ENCODE results near the gene DHRS4. TPM values are rescaled to one million over a fixed set of nuclear protein-coding genes. Genes with fewer than 3 reads are reported as not detected.
"Not testable (repeated sequence)": the region's sequence is repeated elsewhere in the genome, so short reads cannot be mapped to it uniquely, and the experiment has no call there.

DHRS4 gene
- total RNA-seq, 1 experiment from 2014 or later, result 12.7 TPM

DNA sequence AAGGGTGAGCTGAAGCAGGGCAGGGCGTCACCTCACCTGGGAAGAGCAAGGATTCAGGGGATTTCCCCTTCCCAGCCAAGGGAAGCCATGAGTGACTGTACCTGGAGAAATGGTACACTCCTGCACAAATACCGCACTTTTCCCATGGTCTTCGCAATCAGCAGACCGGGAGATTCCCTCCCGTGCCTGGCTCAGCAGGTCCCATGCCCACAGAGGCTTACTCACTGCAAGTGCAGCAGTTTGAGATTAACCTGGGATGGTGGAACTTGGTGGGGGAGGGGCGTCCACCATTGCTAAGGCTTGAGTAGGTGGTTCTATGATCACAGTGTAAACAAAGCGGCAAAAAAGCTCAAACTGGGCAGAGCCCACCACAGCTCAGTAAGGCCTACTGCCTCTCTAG lies 11.0 kb upstream of the DHRS4 start:
- H3K23ac ChIP-seq (ENCODE audit: insufficient read length, low read depth, low read length), result no peak overlapping the region
- no peak overlapping the region for H2AK5ac ChIP-seq (ENCODE audit: insufficient read length, low read length)
- no peaks in the 10 kb centered on the region for H4K20me1 ChIP-seq (ENCODE audit: control insufficient read depth, insufficient read depth, insufficient read length)
- no peaks in the 10 kb centered on the region for H3K23me2 ChIP-seq (ENCODE audit: insufficient read length, low read depth, low read length, poor library complexity, severe bottlenecking)
- no peak overlapping the region for H2BK5ac ChIP-seq (ENCODE audit: insufficient read length, low read length)
- no peak overlapping the region for H2BK12ac ChIP-seq (ENCODE audit: insufficient read length, low read depth, low read length)
- Mint-ChIP-seq H3K9me3 (peaks cover under 1 to 2% of the 10 kb centered on the region in 2 experiments; a peak in 4 of 5 replicates), H3K36me3 (ENCODE audit: insufficient read depth in 1 of 3, low read depth in 3 of 3) (peaks cover 3 to 13% (median 7%) of the 10 kb centered on the region in 3 experiments; a peak in 6 of 7 replicates), H3K4me3 (no peak overlapping the region), H3K27me3 (ENCODE audit: low read depth) (peaks cover 4% of the 10 kb centered on the region), H3K27ac (no peak overlapping the region), H3K4me1 (no peaks in the 10 kb centered on the region)
- no peak overlapping the region for H2BK120ac ChIP-seq (ENCODE audit: low read depth, low read length, poor library complexity, severe bottlenecking)
- no peak overlapping the region for H3K4ac ChIP-seq (ENCODE audit: low read depth, low read length)
- H4K5ac ChIP-seq (ENCODE audit: insufficient read length, low read depth, low read length), result no peak overlapping the region
- H3K27me3 ChIP-seq (ENCODE audit: insufficient read depth, low read length), result no peaks in the 10 kb centered on the region
- no peaks in the 10 kb centered on the region for H3K79me1 ChIP-seq (ENCODE audit: insufficient read depth, low read depth, low read length, poor library complexity, severe bottlenecking)
- H3T11ph ChIP-seq (ENCODE audit: low read length), result no peak overlapping the region
- H3K27ac ChIP-seq (ENCODE audit: insufficient read length, low read depth, low read length), result no peak overlapping the region
- TF ChIP-seq, protein P1, sequence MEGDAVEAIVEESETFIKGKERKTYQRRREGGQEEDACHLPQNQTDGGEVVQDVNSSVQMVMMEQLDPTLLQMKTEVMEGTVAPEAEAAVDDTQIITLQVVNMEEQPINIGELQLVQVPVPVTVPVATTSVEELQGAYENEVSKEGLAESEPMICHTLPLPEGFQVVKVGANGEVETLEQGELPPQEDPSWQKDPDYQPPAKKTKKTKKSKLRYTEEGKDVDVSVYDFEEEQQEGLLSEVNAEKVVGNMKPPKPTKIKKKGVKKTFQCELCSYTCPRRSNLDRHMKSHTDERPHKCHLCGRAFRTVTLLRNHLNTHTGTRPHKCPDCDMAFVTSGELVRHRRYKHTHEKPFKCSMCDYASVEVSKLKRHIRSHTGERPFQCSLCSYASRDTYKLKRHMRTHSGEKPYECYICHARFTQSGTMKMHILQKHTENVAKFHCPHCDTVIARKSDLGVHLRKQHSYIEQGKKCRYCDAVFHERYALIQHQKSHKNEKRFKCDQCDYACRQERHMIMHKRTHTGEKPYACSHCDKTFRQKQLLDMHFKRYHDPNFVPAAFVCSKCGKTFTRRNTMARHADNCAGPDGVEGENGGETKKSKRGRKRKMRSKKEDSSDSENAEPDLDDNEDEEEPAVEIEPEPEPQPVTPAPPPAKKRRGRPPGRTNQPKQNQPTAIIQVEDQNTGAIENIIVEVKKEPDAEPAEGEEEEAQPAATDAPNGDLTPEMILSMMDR (conservative IDR thresholded peaks at IDR 0.05), result no peak
- H3K79me2 ChIP-seq (ENCODE audit: insufficient read depth, low read length), result 0 out of 2 replicates have a peak, but pooled peaks cover 1% of the 10 kb centered on the region
- no peak overlapping the region for H3K4me2 ChIP-seq (ENCODE audit: insufficient read depth, insufficient read length, low read length)
- DNase-seq, result no peak
- no peak overlapping the region for H3K56ac ChIP-seq (ENCODE audit: insufficient read length, low read depth, low read length)
- no CpG with 5 or more reads among the region's 7 CpGs for WGBS (ENCODE audit: extremely low coverage, insufficient read length, low lambda C conversion rate)
- no peak overlapping the region for H2AFZ ChIP-seq (ENCODE audit: low read length)
- H3K14ac ChIP-seq (ENCODE audit: insufficient read depth, low read length), result no peak overlapping the region
- no peak overlapping the region for H4K8ac ChIP-seq (replicated peaks; ENCODE audit: insufficient read length, low read depth, low read length)
- H3K18ac ChIP-seq (ENCODE audit: insufficient read length, low read depth, low read length), result no peak overlapping the region
- H2BK15ac ChIP-seq (ENCODE audit: low read depth, low read length), result no peak overlapping the region
- no peaks in the 10 kb centered on the region for H3K4me1 ChIP-seq (ENCODE audit: insufficient read depth, low read length)
- H3K9ac ChIP-seq (ENCODE audit: extremely low read depth, insufficient read length, low read length), result no peak overlapping the region
- no peak overlapping the region for H2BK20ac ChIP-seq (ENCODE audit: low read depth, low read length, poor library complexity, severe bottlenecking)
- no peak overlapping the region for H4K91ac ChIP-seq (ENCODE audit: insufficient read length, low read depth, low read length)
- no peaks in the 10 kb centered on the region for H3K9me3 ChIP-seq (ENCODE audit: control insufficient read depth, low read depth, low read length)

DNA sequence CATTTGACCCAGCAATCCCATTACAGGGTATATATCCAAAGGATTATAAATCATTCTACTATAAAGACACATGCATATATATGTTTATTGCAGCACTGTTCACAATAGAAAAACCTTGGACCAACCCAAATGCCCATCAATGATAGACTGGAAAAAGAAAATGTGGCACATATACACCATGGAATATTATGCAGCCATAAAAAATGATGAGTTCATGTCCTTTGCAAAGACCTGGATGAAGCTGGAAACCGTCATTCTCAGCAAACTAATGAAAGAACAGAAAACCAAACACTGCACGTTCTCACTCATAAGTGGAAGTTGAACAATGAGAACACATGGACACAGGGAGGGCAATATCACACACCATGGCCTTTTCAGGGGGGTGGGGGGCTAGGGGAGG lies 4.5 kb upstream of the DHRS4 start:
- not testable (repeated sequence) for H3K4me1 ChIP-seq (ENCODE audit: insufficient read depth, low read length); H3K27ac ChIP-seq (ENCODE audit: insufficient read length, low read depth, low read length); H4K8ac ChIP-seq (replicated peaks; ENCODE audit: insufficient read length, low read depth, low read length); H3K4me2 ChIP-seq (ENCODE audit: insufficient read depth, insufficient read length, low read length); H3K23me2 ChIP-seq (ENCODE audit: insufficient read length, low read depth, low read length, poor library complexity, severe bottlenecking); H3K4ac ChIP-seq (ENCODE audit: low read depth, low read length); H3T11ph ChIP-seq (ENCODE audit: low read length); H3K9ac ChIP-seq (ENCODE audit: extremely low read depth, insufficient read length, low read length); H2BK12ac ChIP-seq (ENCODE audit: insufficient read length, low read depth, low read length); H2BK5ac ChIP-seq (ENCODE audit: insufficient read length, low read length); H3K18ac ChIP-seq (ENCODE audit: insufficient read length, low read depth, low read length); H4K5ac ChIP-seq (ENCODE audit: insufficient read length, low read depth, low read length); H4K91ac ChIP-seq (ENCODE audit: insufficient read length, low read depth, low read length); H2BK15ac ChIP-seq (ENCODE audit: low read depth, low read length); H3K14ac ChIP-seq (ENCODE audit: insufficient read depth, low read length); H2AK5ac ChIP-seq (ENCODE audit: insufficient read length, low read length); H3K9me3 ChIP-seq (ENCODE audit: control insufficient read depth, low read depth, low read length); H2BK120ac ChIP-seq (ENCODE audit: low read depth, low read length, poor library complexity, severe bottlenecking); H4K20me1 ChIP-seq (ENCODE audit: control insufficient read depth, insufficient read depth, insufficient read length); H3K27me3 Mint-ChIP-seq (ENCODE audit: low read depth); H3K79me2 ChIP-seq (ENCODE audit: insufficient read depth, low read length); H3K79me1 ChIP-seq (ENCODE audit: insufficient read depth, low read depth, low read length, poor library complexity, severe bottlenecking); H2AFZ ChIP-seq (ENCODE audit: low read length); H3K56ac ChIP-seq (ENCODE audit: insufficient read length, low read depth, low read length); H3K36me3 Mint-ChIP-seq (ENCODE audit: insufficient read depth in 1 of 3, low read depth in 3 of 3); H3K27me3 ChIP-seq (ENCODE audit: insufficient read depth, low read length); H3K27ac Mint-ChIP-seq; H3K4me3 Mint-ChIP-seq; H3K23ac ChIP-seq (ENCODE audit: insufficient read length, low read depth, low read length); DNase-seq; H2BK20ac ChIP-seq (ENCODE audit: low read depth, low read length, poor library complexity, severe bottlenecking)
- Mint-ChIP-seq H3K4me1 (peaks cover 17 to 18% of the 10 kb centered on the region in 2 experiments), H3K9me3 (peaks cover 15 to 19% of the 10 kb centered on the region in 2 experiments)
- no CpG with 5 or more reads among the region's 2 CpGs for WGBS (ENCODE audit: extremely low coverage, insufficient read length, low lambda C conversion rate)

Measured in H9 (cell line).